ENCODE results near the gene COPA.
A peak's percentile ranks its signal among the peaks of the same experiment; 100 is the strongest.
"Not testable (repeated sequence)": the region's sequence is repeated elsewhere in the genome, so short reads cannot be mapped to it uniquely, and the experiment has no call there.

COPA gene

DNA sequence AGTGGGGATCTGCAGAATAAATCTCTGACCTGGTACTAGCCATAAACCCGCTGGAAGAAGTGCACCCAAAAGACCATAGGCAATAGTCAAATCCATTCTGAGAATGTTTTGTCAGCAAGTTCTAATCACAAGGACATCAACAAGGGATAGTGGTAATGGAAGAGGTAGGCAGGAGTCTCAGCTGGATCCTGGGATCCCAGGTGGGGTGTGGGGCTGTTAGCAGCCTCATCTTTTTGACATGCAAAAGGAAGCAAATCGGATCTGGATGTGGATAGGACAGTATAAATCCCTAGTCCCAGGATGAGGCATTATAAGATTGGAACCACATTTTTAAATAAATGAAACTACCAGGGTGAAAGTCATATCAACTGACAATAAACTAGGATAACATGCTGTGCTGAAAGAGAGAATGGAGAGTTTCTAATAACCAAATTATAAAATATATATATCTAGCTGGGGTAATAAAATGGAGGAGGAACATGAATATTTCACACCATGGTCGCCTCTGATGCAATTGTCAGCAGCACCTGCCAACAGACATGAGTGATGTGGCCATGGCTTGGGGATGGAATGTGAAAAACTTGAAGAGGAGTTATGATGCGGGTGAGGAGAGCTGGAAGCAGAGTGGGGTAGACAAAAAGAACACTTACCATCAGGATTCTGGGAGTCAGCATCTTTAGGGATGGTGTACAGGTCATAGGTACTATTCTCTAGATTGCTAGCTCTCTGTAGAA, 34.4 kb downstream of the COPA start:
- H3K4me3 ChIP-seq (ENCODE audit: low read depth, low read length) = no peak overlapping the region
- TF ChIP-seq, protein P1, sequence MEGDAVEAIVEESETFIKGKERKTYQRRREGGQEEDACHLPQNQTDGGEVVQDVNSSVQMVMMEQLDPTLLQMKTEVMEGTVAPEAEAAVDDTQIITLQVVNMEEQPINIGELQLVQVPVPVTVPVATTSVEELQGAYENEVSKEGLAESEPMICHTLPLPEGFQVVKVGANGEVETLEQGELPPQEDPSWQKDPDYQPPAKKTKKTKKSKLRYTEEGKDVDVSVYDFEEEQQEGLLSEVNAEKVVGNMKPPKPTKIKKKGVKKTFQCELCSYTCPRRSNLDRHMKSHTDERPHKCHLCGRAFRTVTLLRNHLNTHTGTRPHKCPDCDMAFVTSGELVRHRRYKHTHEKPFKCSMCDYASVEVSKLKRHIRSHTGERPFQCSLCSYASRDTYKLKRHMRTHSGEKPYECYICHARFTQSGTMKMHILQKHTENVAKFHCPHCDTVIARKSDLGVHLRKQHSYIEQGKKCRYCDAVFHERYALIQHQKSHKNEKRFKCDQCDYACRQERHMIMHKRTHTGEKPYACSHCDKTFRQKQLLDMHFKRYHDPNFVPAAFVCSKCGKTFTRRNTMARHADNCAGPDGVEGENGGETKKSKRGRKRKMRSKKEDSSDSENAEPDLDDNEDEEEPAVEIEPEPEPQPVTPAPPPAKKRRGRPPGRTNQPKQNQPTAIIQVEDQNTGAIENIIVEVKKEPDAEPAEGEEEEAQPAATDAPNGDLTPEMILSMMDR (IDR thresholded peaks at IDR 0.05; ENCODE audit: borderline replicate concordance, insufficient read depth, low read depth, low read length) = no peak

DNA sequence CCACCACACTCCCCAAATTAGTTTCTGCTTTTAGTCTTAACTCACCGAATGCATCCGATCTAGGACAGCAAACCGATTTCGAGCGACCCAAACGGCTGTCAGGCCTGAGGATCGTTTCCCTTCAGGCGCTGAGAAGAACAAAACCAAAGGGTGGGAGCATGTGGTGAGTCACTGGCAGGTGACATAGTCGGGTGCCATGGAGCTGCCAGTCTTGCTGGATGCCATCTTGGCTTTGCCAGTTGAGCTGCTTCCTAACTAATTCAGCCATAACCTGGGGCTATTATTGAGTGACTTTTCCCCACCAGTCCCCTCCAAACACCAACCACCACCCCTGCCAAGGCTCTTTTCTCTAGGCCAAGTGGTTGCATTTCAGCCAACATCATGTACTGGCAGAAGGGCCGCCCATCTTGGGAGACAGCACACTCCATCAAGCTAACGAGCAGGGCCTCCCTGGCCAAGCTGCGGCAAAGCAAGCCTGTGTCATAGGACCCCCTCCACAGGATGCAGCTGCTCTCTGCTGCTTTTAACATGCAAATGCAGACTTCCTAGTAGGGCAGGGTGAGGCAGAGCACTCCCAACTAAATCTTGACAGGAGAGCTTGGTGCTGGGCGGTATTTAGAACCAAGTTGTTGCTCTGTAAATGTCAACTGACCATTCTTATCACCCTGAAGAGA, 35.8 kb downstream of the COPA start:
- no peak overlapping the region for H3K4me3 ChIP-seq (ENCODE audit: low read depth, low read length)

GRCh38 chr1:160300173-160300572, 42.9 kb downstream of the COPA start:
- TF ChIP-seq, protein P1 (IDR thresholded peaks at IDR 0.05; ENCODE audit: borderline replicate concordance, insufficient read depth, low read depth, low read length) = no peak
- no peak overlapping the region for H3K4me3 ChIP-seq (ENCODE audit: low read depth, low read length)

More for the DNA sequence above, 35.8 kb downstream of the COPA start:
- TF ChIP-seq, protein P1 (IDR thresholded peaks at IDR 0.05; ENCODE audit: borderline replicate concordance, insufficient read depth, low read depth, low read length) = no peak

DNA sequence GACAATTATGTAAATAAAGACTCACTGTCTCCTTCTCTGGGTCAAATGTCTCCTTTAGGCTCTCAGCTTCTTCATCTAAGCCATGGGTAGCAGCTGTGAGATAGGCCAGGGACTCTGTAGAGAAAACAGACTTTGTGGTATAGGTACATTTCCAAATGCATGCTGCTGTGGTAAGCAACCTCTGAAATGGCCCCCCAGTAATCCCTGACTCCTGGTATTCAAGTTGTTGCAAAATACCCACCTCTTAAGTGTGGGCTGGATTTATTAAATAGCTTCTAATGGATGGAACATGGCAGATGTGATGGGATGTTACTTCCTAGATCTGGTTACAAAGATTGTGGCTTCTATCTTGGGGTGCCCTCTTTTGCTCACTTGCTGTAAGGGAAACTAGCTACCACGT, 47.0 kb downstream of the COPA start:
- TF ChIP-seq, protein P1 (IDR thresholded peaks at IDR 0.05; ENCODE audit: borderline replicate concordance, insufficient read depth, low read depth, low read length) = no peak
- H3K4me3 ChIP-seq (ENCODE audit: low read depth, low read length) = no peak overlapping the region

DNA sequence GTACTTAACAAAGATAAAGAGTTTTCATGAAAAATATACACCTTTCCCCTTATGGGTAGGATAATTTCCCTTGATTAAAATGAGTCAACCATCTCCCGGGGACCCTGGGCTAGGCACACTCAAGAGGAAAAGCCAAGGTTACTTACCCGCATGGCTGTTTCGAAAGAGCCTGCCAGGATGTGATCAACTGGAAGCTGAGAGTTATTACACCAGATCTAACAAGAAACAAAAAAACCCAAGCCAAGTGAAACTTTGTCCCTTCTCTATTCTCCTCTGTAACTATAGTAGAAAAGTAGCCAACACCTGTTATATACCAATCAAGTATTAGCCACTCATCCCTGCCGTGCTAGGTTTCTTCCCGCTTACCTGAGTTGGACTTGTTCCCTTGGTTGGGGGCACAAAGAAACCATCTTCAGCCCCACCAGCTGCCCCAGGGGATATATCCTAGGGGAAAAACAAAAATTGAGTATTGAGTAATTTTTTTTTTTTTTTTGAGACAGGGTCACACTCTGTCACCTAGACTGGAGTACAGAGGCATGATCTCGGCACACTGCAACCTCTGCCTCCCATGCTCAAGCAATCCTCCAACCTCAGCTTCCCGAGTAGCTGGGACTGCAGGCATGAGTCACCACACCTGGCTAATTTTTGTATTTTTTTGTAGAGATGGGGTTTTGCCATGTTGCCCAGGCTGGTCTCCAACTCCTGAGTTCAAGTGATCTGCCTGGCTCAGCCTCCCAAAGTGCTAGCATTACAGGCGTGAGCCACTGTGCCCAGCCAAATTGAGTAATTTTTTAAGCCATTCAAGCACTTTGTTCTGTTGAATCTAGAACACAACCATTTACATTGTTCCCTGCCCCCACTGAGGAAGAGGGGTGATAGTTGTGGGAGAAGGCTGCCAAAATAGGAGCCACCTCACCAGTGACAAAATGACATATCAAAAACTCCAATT, 49.8 kb downstream of the COPA start:
- TF ChIP-seq, protein P1 (IDR thresholded peaks at IDR 0.05; ENCODE audit: borderline replicate concordance, insufficient read depth, low read depth, low read length) = no peak
- no peak overlapping the region for H3K4me3 ChIP-seq (ENCODE audit: low read depth, low read length)

GRCh38 chr1:160291248-160292220, 51.5 kb downstream of the COPA start:
- TF ChIP-seq, protein P1 (IDR thresholded peaks at IDR 0.05; ENCODE audit: borderline replicate concordance, insufficient read depth, low read depth, low read length) = peak; percentile 81
- no peak overlapping the region for H3K4me3 ChIP-seq (ENCODE audit: low read depth, low read length)

GRCh38 chr1:160287769-160288168, 55.3 kb downstream of the COPA start:
- not testable (repeated sequence) for H3K4me3 ChIP-seq (ENCODE audit: low read depth, low read length)

Measured in GM12875 (cell line).